Neural cell (in vitro differentiated cells): ENCODE data around the gene ARGLU1. TPM values are rescaled to one million over a fixed set of nuclear protein-coding genes. Genes with fewer than 3 reads are reported as not detected.

ENCODE experiments used
- H2AFZ ChIP-seq: fragments of 200-600, 300-800 bp; sonication (generic), shearing (Covaris generic); 2 replicates; pipeline ENCODE4 v1.6.0; 2014; ENCODE audit warnings: low read depth, mild to moderate bottlenecking, antibody characterized with exemption, low read length, moderate library complexity
- H3F3A ChIP-seq: fragments of 200-600 bp; shearing (Covaris generic); 2 replicates; pipeline ENCODE4 v1.6.1; 2016; ENCODE audit warnings: mild to moderate bottlenecking, moderate library complexity, mixed read lengths, antibody characterized with exemption, low read length; ENCODE audit not compliant: insufficient read depth, poor library complexity, severe bottlenecking
- H3K27ac ChIP-seq: fragments of 200-600, 300-800 bp; sonication (generic), shearing (Covaris generic); 2 replicates; pipeline ENCODE4 v1.5.1; 2014; ENCODE audit warnings: mild to moderate bottlenecking, low read length, moderate library complexity
- H3K27me3 ChIP-seq: fragments of 300-800, 200-600 bp; sonication (generic), shearing (Covaris generic); 2 replicates; pipeline ENCODE4 v1.6.0; 2014; ENCODE audit warnings: mild to moderate bottlenecking, low read depth, low read length, moderate library complexity; ENCODE audit not compliant: insufficient read depth
- H3K36me3 ChIP-seq: fragments of 300-800, 200-600 bp; sonication (generic), shearing (Covaris generic); 2 replicates; pipeline ENCODE4 v1.5.1; 2014; ENCODE audit warnings: mild to moderate bottlenecking, antibody characterized with exemption, low read length, moderate library complexity; ENCODE audit not compliant: insufficient read depth
- H3K4me2 ChIP-seq: fragments of 300-800, 200-600 bp; sonication (generic), shearing (Covaris generic); 2 replicates; pipeline ENCODE4 v1.6.0; 2014; ENCODE audit warnings: mild to moderate bottlenecking, low read length
- H3K4me3 ChIP-seq: fragments of 300-800, 200-600 bp; sonication (generic), shearing (Covaris generic); 2 replicates; pipeline ENCODE4 v1.5.1; 2014; ENCODE audit warnings: mild to moderate bottlenecking, low read length, moderate library complexity
- H3K79me2 ChIP-seq: fragments of 200-600 bp; shearing (Covaris generic); replicated peaks from 2 replicates; pipeline ENCODE4 v1.6.0; 2014; ENCODE audit warnings: mild to moderate bottlenecking, low read length, moderate library complexity; ENCODE audit not compliant: insufficient read depth
- H3K9ac ChIP-seq: fragments of 300-800, 200-600 bp; sonication (generic), shearing (Covaris generic); 2 replicates; pipeline ENCODE4 v1.6.1; 2016; ENCODE audit warnings: mild to moderate bottlenecking, low read length, mixed read lengths
- H3K9me2 ChIP-seq: fragments of 200-600 bp; shearing (Covaris generic); 2 replicates; pipeline ENCODE4 v1.6.1; 2016; ENCODE audit warnings: mild to moderate bottlenecking, low read length, mixed read lengths; ENCODE audit not compliant: insufficient read depth
- H3K9me3 ChIP-seq: fragments of 200-600, 300-800 bp; sonication (generic), shearing (Covaris generic); 2 replicates; pipeline ENCODE4 v1.6.1; 2016; ENCODE audit warnings: mild to moderate bottlenecking, mixed run types, low read length, moderate library complexity, mixed read lengths
- H4K20me1 ChIP-seq: fragments of 200-600 bp; shearing (Covaris generic); 2 replicates; pipeline ENCODE4 v1.6.1; 2016; ENCODE audit warnings: mild to moderate bottlenecking, mixed run types; ENCODE audit not compliant: insufficient read depth
- CTCF ChIP-seq: fragments of 450-650 bp; IDR thresholded peaks from 2 replicates; pipeline ENCODE4 v1.5.1; 2014; ENCODE audit warnings: antibody characterized with exemption, mild to moderate bottlenecking, moderate library complexity; ENCODE audit not compliant: poor library complexity, severe bottlenecking
- EP300 ChIP-seq: fragments of 450-650 bp; conservative IDR thresholded peaks from 2 replicates; pipeline ENCODE4 v1.6.1; 2014; ENCODE audit warnings: antibody characterized with exemption, mild to moderate bottlenecking, moderate library complexity; ENCODE audit not compliant: poor library complexity, severe bottlenecking
- EZH2 ChIP-seq: fragments of 200-600, 300-800 bp; shearing (Covaris generic), sonication (generic); IDR thresholded peaks from 2 replicates; pipeline ENCODE4 v1.6.1; 2014; ENCODE audit warnings: antibody characterized with exemption, low read length, borderline replicate concordance, mild to moderate bottlenecking; ENCODE audit not compliant: insufficient read depth, poor library complexity, severe bottlenecking
- MXI1 ChIP-seq: fragments of 450-650 bp; conservative IDR thresholded peaks from 2 replicates; pipeline ENCODE4 v1.6.1; 2014; ENCODE audit warnings: antibody characterized with exemption, mild to moderate bottlenecking; ENCODE audit not compliant: poor library complexity, severe bottlenecking
- POLR2AphosphoS5 ChIP-seq: IDR thresholded peaks from 2 replicates; pipeline ENCODE4 v1.6.1; 2012
- RAD21 ChIP-seq: fragments of 450-650 bp; conservative IDR thresholded peaks from 2 replicates; pipeline ENCODE4 v1.6.1; 2014; ENCODE audit warnings: antibody characterized with exemption, mild to moderate bottlenecking, moderate library complexity
- REST ChIP-seq: IDR thresholded peaks from 2 replicates; pipeline ENCODE4 v1.6.1; 2012; ENCODE audit warnings: borderline replicate concordance
- SMC3 ChIP-seq: fragments of 450-650 bp; conservative IDR thresholded peaks from 2 replicates; pipeline ENCODE4 v1.6.1; 2014; ENCODE audit warnings: antibody characterized with exemption, mild to moderate bottlenecking, moderate library complexity; ENCODE audit not compliant: poor library complexity
- TAF1 ChIP-seq: IDR thresholded peaks from 2 replicates; pipeline ENCODE4 v1.6.1; 2012; ENCODE audit warnings: low read depth
- polyA plus RNA-seq: library from polyadenylated mRNA; depleted of rRNA; stranded (reverse); fragments of >200 nt; gene quantifications from 2 replicates; pipeline ENCODE4 v1.2.3, GENCODE V29; 2014

The ARGLU1 gene
- polyA plus RNA-seq, 1 donor from 2014 or later: 967 TPM

GRCh38 chr13:106540613-106541012 lies 27.3 kb downstream of the ARGLU1 start:
- no peak overlapping the region for H3K9ac ChIP-seq
- H3K4me3 ChIP-seq: no peak overlapping the region
- no peaks in the 10 kb centered on the region for H3F3A ChIP-seq
- no peak overlapping the region for H3K4me2 ChIP-seq
- H3K9me2 ChIP-seq: no peaks in the 10 kb centered on the region
- no peaks in the 10 kb centered on the region for H3K9me3 ChIP-seq
- no peak overlapping the region for H3K27ac ChIP-seq
- no peaks in the 10 kb centered on the region for H3K27me3 ChIP-seq
- no peak overlapping the region for H2AFZ ChIP-seq
- H4K20me1 ChIP-seq: no peaks in the 10 kb centered on the region
- peaks cover 6% of the 10 kb centered on the region for H3K36me3 ChIP-seq
- TF ChIP-seq EP300 (no peak), MXI1 (no peak), CTCF (no peak), POLR2AphosphoS5 (no peak)
- H3K79me2 ChIP-seq: peaks cover 4% of the 10 kb centered on the region

GRCh38 chr13:106537521-106537920 lies 30.4 kb downstream of the ARGLU1 start:
- no peak overlapping the region for H3K4me3 ChIP-seq
- peaks cover 3% of the 10 kb centered on the region for H3F3A ChIP-seq
- no peak overlapping the region for H3K4me2 ChIP-seq
- H3K79me2 ChIP-seq: peaks cover 23% of the 10 kb centered on the region
- H4K20me1 ChIP-seq: peaks cover 10% of the 10 kb centered on the region
- H3K27ac ChIP-seq: no peak overlapping the region
- H3K36me3 ChIP-seq: no peaks in the 10 kb centered on the region
- no peaks in the 10 kb centered on the region for H3K9me3 ChIP-seq
- no peak for TF ChIP-seq CTCF
- no peak for TF ChIP-seq EZH2
- no peak for TF ChIP-seq REST
- TF ChIP-seq SMC3: no peak
- TF ChIP-seq MXI1: no peak
- no peak for TF ChIP-seq POLR2AphosphoS5
- no peak for TF ChIP-seq EP300
- TF ChIP-seq RAD21: no peak
- TF ChIP-seq TAF1: no peak
- H2AFZ ChIP-seq: no peak overlapping the region
- H3K27me3 ChIP-seq: no peaks in the 10 kb centered on the region
- no peaks in the 10 kb centered on the region for H3K9me2 ChIP-seq
- no peak overlapping the region for H3K9ac ChIP-seq
